GM23338 (cell line): ENCODE measurements around the gene TMEM120B. TPM values are rescaled to one million over a fixed set of nuclear protein-coding genes. Genes with fewer than 3 reads are reported as not detected.

ENCODE experiments used
- ATAC-seq: fragments of 200-7000 bp; cut with Tn5 transposase; 3 replicates; pipeline ENCODE4 v1.9.1; 2020
- DNase-seq: peaks from one replicate; pipeline ENCODE4 v3.0.0-alpha.2; 2015; ENCODE audit warnings: low spot score
- H2AFZ ChIP-seq: fragments of 200-600 bp; sonication (generic); 2 replicates; pipeline ENCODE4 v1.8.0; 2016; ENCODE audit warnings: antibody characterized with exemption, mild to moderate bottlenecking, moderate library complexity
- H3F3A ChIP-seq: fragments of 200-600 bp; sonication (generic); replicated peaks from 2 replicates; pipeline ENCODE4 v1.8.0; 2017; ENCODE audit warnings: antibody characterized with exemption, mixed run types, low read depth
- H3K27ac ChIP-seq: fragments of 200-600 bp; sonication (generic); 2 replicates; pipeline ENCODE4 v1.6.1; 2016; ENCODE audit warnings: low read depth
- H3K27me3 ChIP-seq: fragments of 200-600 bp; sonication (generic); 2 replicates; pipeline ENCODE4 v1.8.0; 2016; ENCODE audit warnings: mild to moderate bottlenecking, mixed run types, moderate library complexity; ENCODE audit not compliant: insufficient read depth
- H3K36me3 ChIP-seq: fragments of 200-600 bp; sonication (generic); 2 replicates; pipeline ENCODE4 v1.8.0; 2016; ENCODE audit warnings: mild to moderate bottlenecking; ENCODE audit not compliant: insufficient read depth
- H3K4me1 ChIP-seq: fragments of 200-600 bp; sonication (generic); 2 replicates; pipeline ENCODE4 v1.8.0; 2016; ENCODE audit warnings: mild to moderate bottlenecking, moderate library complexity; ENCODE audit not compliant: insufficient read depth
- H3K4me2 ChIP-seq: fragments of 200-600 bp; sonication (generic); 2 replicates; pipeline ENCODE4 v1.7.1; 2017; ENCODE audit warnings: mixed run types
- H3K4me3 ChIP-seq: fragments of 200-600 bp; sonication (generic); 2 replicates; pipeline ENCODE4 v1.6.1; 2016; ENCODE audit warnings: mixed run types
- H3K79me2 ChIP-seq: fragments of 200-600 bp; sonication (generic); replicated peaks from 2 replicates; pipeline ENCODE4 v1.8.0; 2017; ENCODE audit warnings: mild to moderate bottlenecking; ENCODE audit not compliant: insufficient read depth
- H3K9me2 ChIP-seq: fragments of 200-600 bp; sonication (generic); 2 replicates; pipeline ENCODE4 v1.8.0; 2017; ENCODE audit not compliant: insufficient read depth
- H4K20me1 ChIP-seq: fragments of 200-600 bp; sonication (generic); replicated peaks from 2 replicates; pipeline ENCODE4 v1.8.0; 2017; ENCODE audit warnings: mild to moderate bottlenecking; ENCODE audit not compliant: insufficient read depth
- H3K27ac Mint-ChIP-seq: 2 replicates; pipeline ENCODE4 v1.8.0; 2020; ENCODE audit warnings: inconsistent platforms, mild to moderate bottlenecking, moderate library complexity, mixed read lengths
- H3K27me3 Mint-ChIP-seq: 3 replicates; pipeline ENCODE4 v1.8.0; 2022; ENCODE audit warnings: low read depth, mild to moderate bottlenecking, moderate library complexity, mixed read lengths, inconsistent platforms; ENCODE audit not compliant: insufficient read depth, poor library complexity
- H3K36me3 Mint-ChIP-seq: 3 replicates; pipeline ENCODE4 v1.8.0; 2021; ENCODE audit warnings: low read depth, mild to moderate bottlenecking, inconsistent platforms, moderate library complexity, mixed read lengths
- H3K4me1 Mint-ChIP-seq: 3 replicates; pipeline ENCODE4 v1.8.0; 2020; ENCODE audit warnings: mild to moderate bottlenecking, inconsistent platforms, mixed read lengths
- H3K4me3 Mint-ChIP-seq: 3 replicates; pipeline ENCODE4 v1.8.0; 2021; ENCODE audit warnings: moderate library complexity, mild to moderate bottlenecking, inconsistent platforms, mixed read lengths
- H3K9me3 Mint-ChIP-seq: 3 replicates; pipeline ENCODE4 v1.8.0; 2020; ENCODE audit warnings: moderate library complexity, mild to moderate bottlenecking, inconsistent platforms, mixed read lengths
- CREB1 ChIP-seq: fragments of 250-450 bp; sonication (Bioruptor Pico); IDR thresholded peaks from 2 replicates; pipeline ENCODE4 v1.5.0; 2020; ENCODE audit warnings: low read depth, mild to moderate bottlenecking, moderate library complexity
- CTCF ChIP-seq, 2 experiments: fragments of 200-600 bp in 1 of 2; sonication (generic) in 1 of 2; conservative IDR thresholded peaks; 2 replicates each; pipeline versions ENCODE4 v1.5.1 to v1.6.1; 2016 to 2017; ENCODE audit warnings: antibody characterized with exemption in 2 of 2, low read depth in 2 of 2, mild to moderate bottlenecking in 2 of 2, moderate library complexity in 1 of 2
- ETS1 ChIP-seq: IDR thresholded peaks from 2 replicates; pipeline ENCODE4 v1.6.1; 2016; ENCODE audit warnings: antibody characterized with exemption
- EZH2 ChIP-seq: fragments of 200-600 bp; sonication (generic); IDR thresholded peaks from one replicate; pipeline ENCODE4 v1.8.0; 2017; ENCODE audit warnings: antibody characterized with exemption, mild to moderate bottlenecking, low read depth; ENCODE audit not compliant: unreplicated experiment
- EZH2phosphoT487 ChIP-seq: fragments of 200-600 bp; sonication (generic); IDR thresholded peaks from one replicate; pipeline ENCODE4 v1.8.1; 2018; ENCODE audit warnings: antibody characterized with exemption; ENCODE audit not compliant: unreplicated experiment
- JUNB ChIP-seq: IDR thresholded peaks from one replicate; pipeline ENCODE4 v1.6.1; 2016; ENCODE audit warnings: antibody characterized with exemption; ENCODE audit not compliant: unreplicated experiment
- NANOG ChIP-seq: IDR thresholded peaks from 2 replicates; pipeline ENCODE4 v1.6.1; 2016; ENCODE audit warnings: antibody characterized with exemption, borderline replicate concordance
- POLR2AphosphoS5 ChIP-seq: IDR thresholded peaks from 2 replicates; pipeline ENCODE4 v1.6.1; 2016; ENCODE audit warnings: antibody characterized with exemption, low read depth
- REST ChIP-seq: IDR thresholded peaks from one replicate; pipeline ENCODE4 v1.6.1; 2018; ENCODE audit warnings: antibody characterized with exemption; ENCODE audit not compliant: unreplicated experiment
- STAT1 ChIP-seq: IDR thresholded peaks from one replicate; pipeline ENCODE4 v1.6.1; 2016; ENCODE audit warnings: antibody characterized with exemption; ENCODE audit not compliant: unreplicated experiment
- ZNF114 ChIP-seq: fragments of 250-450 bp; sonication (Bioruptor Pico); IDR thresholded peaks from 2 replicates; pipeline ENCODE4 v1.5.0; 2020; ENCODE audit warnings: mild to moderate bottlenecking, moderate library complexity
- ZNF331 ChIP-seq: fragments of 250-450 bp; sonication (Bioruptor Pico); IDR thresholded peaks from 2 replicates; pipeline ENCODE4 v1.5.0; 2020; ENCODE audit warnings: low read depth, mild to moderate bottlenecking, moderate library complexity
- ZNF462 ChIP-seq: fragments of 250-450 bp; sonication (Bioruptor Pico); IDR thresholded peaks from 2 replicates; pipeline ENCODE4 v1.5.0; 2020; ENCODE audit warnings: mild to moderate bottlenecking, moderate library complexity
- polyA plus RNA-seq: library from polyadenylated mRNA; unstranded; fragments of >200 nt; fragmentation: Nextera tagmentation; extraction: Ambion mirVana; gene quantifications from 2 replicates; pipeline ENCODE4 v1.2.1, GENCODE V29; 2016
- total RNA-seq: library from RNA; depleted of rRNA; stranded (reverse); fragments of >200 nt; shearing (Covaris generic); gene quantifications from 2 replicates; pipeline ENCODE4 v1.2.3, GENCODE V29; 2014

TMEM120B gene
- total and polyA plus RNA-seq, 2 experiments from 2014 or later: 15.0 to 36.0 TPM

- H3K4me1 Mint-ChIP-seq: peaks cover 25% of the 10 kb centered on the region
- no peaks in the 10 kb centered on the region for H3K27me3 ChIP-seq
- peaks cover 3% of the 10 kb centered on the region for H3K36me3 Mint-ChIP-seq
- no peaks in the 10 kb centered on the region for H3K9me2 ChIP-seq
- peak overlapping the region; percentile 73; the same call in 1 of the 3 replicates for H3K4me3 Mint-ChIP-seq
- H4K20me1 ChIP-seq: no peaks in the 10 kb centered on the region
- no peaks in the 10 kb centered on the region for H3K9me3 Mint-ChIP-seq
- peaks cover 13% of the 10 kb centered on the region for H3K4me1 ChIP-seq
- 0 out of 2 replicates have a peak overlapping the region, but pooled peaks have one; percentile 39 for H3K27ac ChIP-seq
- no peaks in the 10 kb centered on the region for H3K36me3 ChIP-seq
- TF ChIP-seq ZNF331 (CRISPR knock-in tag) (no peak), CREB1 (CRISPR knock-in tag) (no peak), CTCF (conservative IDR thresholded peaks at IDR 0.05; ENCODE audit: low read depth in 2 of 2) (no peak), ZNF114 (CRISPR knock-in tag) (no peak), POLR2AphosphoS5 (no peak), ZNF462 (CRISPR knock-in tag) (no peak), EZH2 (no peak), STAT1 (no peak), JUNB (no peak), EZH2phosphoT487 (no peak), ETS1 (no peak), NANOG (no peak), REST (no peak)
- H3K4me2 ChIP-seq: no peak overlapping the region
- DNase-seq (no peak), ATAC-seq (no peak)
- no peak overlapping the region for H3K4me3 ChIP-seq
- 0 out of 2 replicates have a peak, but pooled peaks cover 10% of the 10 kb centered on the region for H3K79me2 ChIP-seq
- H3K27ac Mint-ChIP-seq: peak overlapping the region; percentile 66; the same call in 1 of the 2 replicates
- peaks cover 9% of the 10 kb centered on the region for H3K27me3 Mint-ChIP-seq
- H3F3A ChIP-seq: peaks cover 8% of the 10 kb centered on the region
- no peak overlapping the region for H2AFZ ChIP-seq
Observed at GRCh38 chr12:121663610-121663929, 49.0 kb upstream of the TMEM120B start.
